ENCODE measurements around the gene L3MBTL3.
"Not testable (repeated sequence)": the region's sequence is repeated elsewhere in the genome, so short reads cannot be mapped to it uniquely, and the experiment has no call there.

The L3MBTL3 gene

GRCh38 chr6:130158548-130158947 lies 140.2 kb downstream of the L3MBTL3 start:
- H3K4me1 ChIP-seq (ENCODE audit: control insufficient read depth, insufficient read depth, low read length): no peaks in the 10 kb centered on the region
- no peak overlapping the region for H3K9ac ChIP-seq (ENCODE audit: low read depth, low read length)
- H3K27me3 ChIP-seq (ENCODE audit: control insufficient read depth, insufficient read depth, low read length): no peaks in the 10 kb centered on the region
- no peak overlapping the region for H3K27ac ChIP-seq (ENCODE audit: low read depth, low read length)
- no peak overlapping the region for H3K4me3 ChIP-seq (ENCODE audit: low read depth, low read length)
- H3K36me3 ChIP-seq (ENCODE audit: control insufficient read depth, insufficient read depth, low read length): no peaks in the 10 kb centered on the region
- peaks cover 7% of the 10 kb centered on the region for H3K9me3 ChIP-seq (ENCODE audit: control insufficient read depth, insufficient read depth, low read length)

- no peaks in the 10 kb centered on the region for H3K27me3 ChIP-seq (ENCODE audit: control insufficient read depth, insufficient read depth, low read length)
- H3K9ac ChIP-seq (ENCODE audit: low read depth, low read length): no peak overlapping the region
- H3K4me3 ChIP-seq (ENCODE audit: low read depth, low read length): no peak overlapping the region
- no peaks in the 10 kb centered on the region for H3K4me1 ChIP-seq (ENCODE audit: control insufficient read depth, insufficient read depth, low read length)
- no peak overlapping the region for H3K27ac ChIP-seq (ENCODE audit: low read depth, low read length)
- peaks cover 7% of the 10 kb centered on the region for H3K9me3 ChIP-seq (ENCODE audit: control insufficient read depth, insufficient read depth, low read length)
- no peaks in the 10 kb centered on the region for H3K36me3 ChIP-seq (ENCODE audit: control insufficient read depth, insufficient read depth, low read length)
Measured at GRCh38 chr6:130159956-130160355, 141.6 kb downstream of the L3MBTL3 start.

- Histone ChIP-seq H3K9ac (ENCODE audit: low read depth, low read length) (no peak overlapping the region), H3K27ac (ENCODE audit: low read depth, low read length) (no peak overlapping the region), H3K4me3 (ENCODE audit: low read depth, low read length) (no peak overlapping the region), H3K27me3 (ENCODE audit: control insufficient read depth, insufficient read depth, low read length) (no peaks in the 10 kb centered on the region), H3K36me3 (ENCODE audit: control insufficient read depth, insufficient read depth, low read length) (no peaks in the 10 kb centered on the region), H3K4me1 (ENCODE audit: control insufficient read depth, insufficient read depth, low read length) (no peaks in the 10 kb centered on the region), H3K9me3 (ENCODE audit: control insufficient read depth, insufficient read depth, low read length) (peaks cover 7% of the 10 kb centered on the region)
Measured at GRCh38 chr6:130161683-130162404, 143.5 kb downstream of the L3MBTL3 start.

- Histone ChIP-seq H3K9me3 (ENCODE audit: control insufficient read depth, insufficient read depth, low read length) (peaks cover 7% of the 10 kb centered on the region), H3K9ac (ENCODE audit: low read depth, low read length) (no peak overlapping the region), H3K36me3 (ENCODE audit: control insufficient read depth, insufficient read depth, low read length) (no peaks in the 10 kb centered on the region), H3K27ac (ENCODE audit: low read depth, low read length) (no peak overlapping the region), H3K27me3 (ENCODE audit: control insufficient read depth, insufficient read depth, low read length) (no peaks in the 10 kb centered on the region), H3K4me1 (ENCODE audit: control insufficient read depth, insufficient read depth, low read length) (no peaks in the 10 kb centered on the region), H3K4me3 (ENCODE audit: low read depth, low read length) (no peak overlapping the region)
Measured at GRCh38 chr6:130162421-130162820, 144.0 kb downstream of the L3MBTL3 start.

- no peaks in the 10 kb centered on the region for H3K27me3 ChIP-seq (ENCODE audit: control insufficient read depth, insufficient read depth, low read length)
- H3K36me3 ChIP-seq (ENCODE audit: control insufficient read depth, insufficient read depth, low read length): no peaks in the 10 kb centered on the region
- H3K9me3 ChIP-seq (ENCODE audit: control insufficient read depth, insufficient read depth, low read length): peaks cover 5% of the 10 kb centered on the region
- H3K27ac ChIP-seq (ENCODE audit: low read depth, low read length): no peak overlapping the region
- H3K9ac ChIP-seq (ENCODE audit: low read depth, low read length): no peak overlapping the region
- H3K4me1 ChIP-seq (ENCODE audit: control insufficient read depth, insufficient read depth, low read length): no peaks in the 10 kb centered on the region
- no peak overlapping the region for H3K4me3 ChIP-seq (ENCODE audit: low read depth, low read length)
Measured at GRCh38 chr6:130163266-130163665, 144.9 kb downstream of the L3MBTL3 start.

- Histone ChIP-seq H3K4me1 (ENCODE audit: control insufficient read depth, insufficient read depth, low read length) (no peaks in the 10 kb centered on the region), H3K9me3 (ENCODE audit: control insufficient read depth, insufficient read depth, low read length) (no peaks in the 10 kb centered on the region), H3K36me3 (ENCODE audit: control insufficient read depth, insufficient read depth, low read length) (no peaks in the 10 kb centered on the region), H3K9ac (ENCODE audit: low read depth, low read length) (no peak overlapping the region), H3K27ac (ENCODE audit: low read depth, low read length) (no peak overlapping the region), H3K4me3 (ENCODE audit: low read depth, low read length) (no peak overlapping the region), H3K27me3 (ENCODE audit: control insufficient read depth, insufficient read depth, low read length) (no peaks in the 10 kb centered on the region)
Measured at GRCh38 chr6:130164251-130164650, 145.9 kb downstream of the L3MBTL3 start.

GRCh38 chr6:130167655-130168054 lies 149.3 kb downstream of the L3MBTL3 start:
- Histone ChIP-seq H3K4me1 (ENCODE audit: control insufficient read depth, insufficient read depth, low read length) (no peaks in the 10 kb centered on the region), H3K27ac (ENCODE audit: low read depth, low read length) (no peak overlapping the region), H3K36me3 (ENCODE audit: control insufficient read depth, insufficient read depth, low read length) (no peaks in the 10 kb centered on the region), H3K4me3 (ENCODE audit: low read depth, low read length) (no peak overlapping the region), H3K27me3 (ENCODE audit: control insufficient read depth, insufficient read depth, low read length) (no peaks in the 10 kb centered on the region), H3K9me3 (ENCODE audit: control insufficient read depth, insufficient read depth, low read length) (no peaks in the 10 kb centered on the region), H3K9ac (ENCODE audit: low read depth, low read length) (no peak overlapping the region)

- H3K4me1 ChIP-seq (ENCODE audit: control insufficient read depth, insufficient read depth, low read length); H3K27ac ChIP-seq (ENCODE audit: low read depth, low read length); H3K36me3 ChIP-seq (ENCODE audit: control insufficient read depth, insufficient read depth, low read length); H3K9ac ChIP-seq (ENCODE audit: low read depth, low read length); H3K4me3 ChIP-seq (ENCODE audit: low read depth, low read length); H3K9me3 ChIP-seq (ENCODE audit: control insufficient read depth, insufficient read depth, low read length); H3K27me3 ChIP-seq (ENCODE audit: control insufficient read depth, insufficient read depth, low read length): not testable (repeated sequence)
Measured at GRCh38 chr6:130170160-130170559, 151.8 kb downstream of the L3MBTL3 start.

- H3K27ac ChIP-seq (ENCODE audit: low read depth, low read length); H3K9ac ChIP-seq (ENCODE audit: low read depth, low read length); H3K4me1 ChIP-seq (ENCODE audit: control insufficient read depth, insufficient read depth, low read length); H3K9me3 ChIP-seq (ENCODE audit: control insufficient read depth, insufficient read depth, low read length); H3K36me3 ChIP-seq (ENCODE audit: control insufficient read depth, insufficient read depth, low read length); H3K4me3 ChIP-seq (ENCODE audit: low read depth, low read length); H3K27me3 ChIP-seq (ENCODE audit: control insufficient read depth, insufficient read depth, low read length): not testable (repeated sequence)
Measured at GRCh38 chr6:130173377-130174004, 155.1 kb downstream of the L3MBTL3 start.

GRCh38 chr6:130176378-130176777 lies 158.0 kb downstream of the L3MBTL3 start:
- no peaks in the 10 kb centered on the region for H3K27me3 ChIP-seq (ENCODE audit: control insufficient read depth, insufficient read depth, low read length)
- H3K4me1 ChIP-seq (ENCODE audit: control insufficient read depth, insufficient read depth, low read length): no peaks in the 10 kb centered on the region
- H3K9me3 ChIP-seq (ENCODE audit: control insufficient read depth, insufficient read depth, low read length): no peaks in the 10 kb centered on the region
- H3K36me3 ChIP-seq (ENCODE audit: control insufficient read depth, insufficient read depth, low read length): no peaks in the 10 kb centered on the region
- H3K27ac ChIP-seq (ENCODE audit: low read depth, low read length): no peak overlapping the region
- no peak overlapping the region for H3K4me3 ChIP-seq (ENCODE audit: low read depth, low read length)
- H3K9ac ChIP-seq (ENCODE audit: low read depth, low read length): no peak overlapping the region

GRCh38 chr6:130178692-130179091 lies 160.3 kb downstream of the L3MBTL3 start:
- no peaks in the 10 kb centered on the region for H3K4me1 ChIP-seq (ENCODE audit: control insufficient read depth, insufficient read depth, low read length)
- H3K9ac ChIP-seq (ENCODE audit: low read depth, low read length): no peak overlapping the region
- no peaks in the 10 kb centered on the region for H3K27me3 ChIP-seq (ENCODE audit: control insufficient read depth, insufficient read depth, low read length)
- no peaks in the 10 kb centered on the region for H3K9me3 ChIP-seq (ENCODE audit: control insufficient read depth, insufficient read depth, low read length)
- H3K27ac ChIP-seq (ENCODE audit: low read depth, low read length): peak overlapping the region; percentile 22
- H3K4me3 ChIP-seq (ENCODE audit: low read depth, low read length): no peak overlapping the region
- H3K36me3 ChIP-seq (ENCODE audit: control insufficient read depth, insufficient read depth, low read length): no peaks in the 10 kb centered on the region

Measured in HUES48 (cell line).